Transverse colon (tissue), 4 donors: ENCODE measurements around the gene GBX2. TPM values are rescaled to one million over a fixed set of nuclear protein-coding genes. Genes with fewer than 3 reads are reported as not detected.

Experiments
- DNase-seq: peaks from one replicate; pipeline ENCODE4 v3.0.0-alpha.2; 2019
- H3K27ac ChIP-seq, 4 donors: fragments of 200-600 bp; sonication (generic); 2 replicates each; pipeline ENCODE4 v1.5.1; 2016 to 2018; ENCODE audit warnings: inconsistent platforms in 4 of 4
- H3K27me3 ChIP-seq: fragments of 200-600 bp; sonication (generic); 2 replicates; pipeline ENCODE4 v1.5.1; 2017; ENCODE audit warnings: inconsistent platforms
- H3K36me3 ChIP-seq, 4 donors: fragments of 200-600 bp; sonication (generic); 2 replicates each; pipeline ENCODE4 v1.5.1; 2017 to 2019; ENCODE audit warnings: inconsistent platforms in 4 of 4
- H3K4me1 ChIP-seq, 4 donors: fragments of 200-600 bp; sonication (generic); 2 replicates each; pipeline ENCODE4 v1.5.1; 2017 to 2020; ENCODE audit warnings: inconsistent platforms in 4 of 4
- H3K4me3 ChIP-seq, 4 donors: fragments of 200-600 bp; sonication (generic); 1 replicate in 1 of 4; 2 replicates in 3 of 4; pipeline versions ENCODE4 v1.5.1 to v1.6.1; 2017 to 2019; ENCODE audit warnings: inconsistent platforms in 4 of 4
- H3K9me3 ChIP-seq, 2 donors: fragments of 200-600 bp; sonication (generic); 2 replicates each; pipeline ENCODE4 v1.5.1; 2017 to 2019; ENCODE audit warnings: inconsistent platforms in 2 of 2
- POLR2A ChIP-seq: fragments of 450-650 bp; IDR thresholded peaks from one replicate; pipeline ENCODE4 v1.6.1; 2016; ENCODE audit warnings: antibody characterized with exemption, mild to moderate bottlenecking, moderate library complexity
- POLR2AphosphoS5 ChIP-seq, 3 donors: sonication (generic); formaldehyde crosslinking; IDR thresholded peaks; one replicate each; pipeline ENCODE4 v1.6.1; 2016; ENCODE audit warnings: antibody characterized with exemption in 3 of 3
- WGBS, 2 donors: methylation state at CpG; one replicate each; pipeline ENCODE4 v1.1.5; 2018; ENCODE audit warnings: low coverage in 1 of 2; 5-methylcytosine and 5-hydroxymethylcytosine counted together
- in situ Hi-C, 4 donors: fragments of 200-750 bp; cut with MboI; loops; one replicate each; pipeline versions ENCODE4 v1.15.0 to v1.15.1; 2017; ENCODE audit warnings: low sequenced_read_pairs in 3 of 4, low pct_ligation_motif_present in 1 of 4, low pct_unique_long_range_greater_than_20kb in 1 of 4
- intact Hi-C: fragments of 100-400 bp; cut with DNase I; formaldehyde crosslinking; loops from one replicate; pipeline ENCODE4 v1.15.1; 2023; ENCODE audit warnings: low total_unique reads
- small RNA-seq, 4 donors: library from RNA; depleted of rRNA; stranded (forward); fragments of <200 nt; gene quantifications; one replicate each; pipeline ENCODE3, GENCODE V24; 2016
- total RNA-seq, 4 donors: library from RNA; depleted of rRNA; stranded (reverse); fragments of >200 nt; gene quantifications; one replicate each; pipeline ENCODE4 v1.1.0, GENCODE V29; 2016
- TF ChIP-seq, protein P1 (sequence below), 5 experiments: fragments of 200-600 bp in 3 of 5; fragments of 450-650 bp in 2 of 5; sonication (generic) in 3 of 5; IDR thresholded peaks; 1 replicate in 2 of 5; 2 replicates in 3 of 5; pipeline ENCODE4 v1.5.1; 2016 to 2017; ENCODE audit warnings: antibody characterized with exemption in 5 of 5, inconsistent platforms in 3 of 5, mild to moderate bottlenecking in 2 of 5, moderate library complexity in 1 of 5

Gene GBX2
- total RNA-seq, 4 donors from 2014 or later: not detected

DNA sequence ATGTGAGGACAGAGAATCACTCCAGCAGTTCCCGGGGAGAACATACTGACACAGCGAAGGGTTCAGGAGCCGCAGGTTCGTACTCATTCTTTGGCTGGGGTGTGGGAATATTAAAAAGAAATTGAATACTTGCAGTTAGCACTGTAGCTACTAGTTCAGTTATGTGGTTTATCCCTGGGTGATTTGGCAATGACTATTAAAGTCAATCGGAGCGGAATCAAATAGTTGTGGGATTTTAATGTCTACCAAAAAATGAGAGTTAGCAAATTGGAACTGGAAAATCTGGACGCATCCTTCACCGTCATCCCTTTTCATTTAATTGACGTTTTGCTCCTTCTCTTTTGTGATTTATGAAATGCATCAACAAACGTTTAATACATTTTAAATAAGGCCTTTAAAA lies 50.8 kb downstream of the GBX2 start:
- H3K27ac ChIP-seq: no peak overlapping the region
- no peak for TF ChIP-seq POLR2AphosphoS5 (IDR thresholded peaks at IDR 0.05)
- TF ChIP-seq, protein P1, sequence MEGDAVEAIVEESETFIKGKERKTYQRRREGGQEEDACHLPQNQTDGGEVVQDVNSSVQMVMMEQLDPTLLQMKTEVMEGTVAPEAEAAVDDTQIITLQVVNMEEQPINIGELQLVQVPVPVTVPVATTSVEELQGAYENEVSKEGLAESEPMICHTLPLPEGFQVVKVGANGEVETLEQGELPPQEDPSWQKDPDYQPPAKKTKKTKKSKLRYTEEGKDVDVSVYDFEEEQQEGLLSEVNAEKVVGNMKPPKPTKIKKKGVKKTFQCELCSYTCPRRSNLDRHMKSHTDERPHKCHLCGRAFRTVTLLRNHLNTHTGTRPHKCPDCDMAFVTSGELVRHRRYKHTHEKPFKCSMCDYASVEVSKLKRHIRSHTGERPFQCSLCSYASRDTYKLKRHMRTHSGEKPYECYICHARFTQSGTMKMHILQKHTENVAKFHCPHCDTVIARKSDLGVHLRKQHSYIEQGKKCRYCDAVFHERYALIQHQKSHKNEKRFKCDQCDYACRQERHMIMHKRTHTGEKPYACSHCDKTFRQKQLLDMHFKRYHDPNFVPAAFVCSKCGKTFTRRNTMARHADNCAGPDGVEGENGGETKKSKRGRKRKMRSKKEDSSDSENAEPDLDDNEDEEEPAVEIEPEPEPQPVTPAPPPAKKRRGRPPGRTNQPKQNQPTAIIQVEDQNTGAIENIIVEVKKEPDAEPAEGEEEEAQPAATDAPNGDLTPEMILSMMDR (IDR thresholded peaks at IDR 0.05): no peak
- no peak for TF ChIP-seq POLR2A
- 85 to 89% methylated on average over 9 to 10 of the region's 10 CpGs for WGBS, 2 donors
- H3K9me3 ChIP-seq: no peaks in the 10 kb centered on the region
- in situ Hi-C loops: no loop called here
- no peak overlapping the region for H3K4me3 ChIP-seq
- intact Hi-C loops: no loop called here
- no peaks in the 10 kb centered on the region for H3K36me3 ChIP-seq
- DNase-seq: no peak
- no peaks in the 10 kb centered on the region for H3K27me3 ChIP-seq
- H3K4me1 ChIP-seq: no peaks in the 10 kb centered on the region

Small RNAs within 50 kb of the gene (small RNA-seq; reads per million reads assigned to genes)
- gene RF00019 (0 reads per million in 4 donors), gene RNU1-31P (0 reads per million in 4 donors)

Other genes starting within 250 kb of the GBX2 start
- not detected for gene ASB18, start 96.0 kb upstream of the GBX2 start, total RNA-seq